RWPE2 (cell line): ENCODE measurements around the gene RNASE11.

Source experiments
- ATAC-seq: fragments of 200-7000 bp; cut with Tn5 transposase; 3 replicates; pipeline ENCODE4 v1.9.1; 2021; ENCODE audit warnings: low read depth
- DNase-seq: peaks from one replicate; pipeline ENCODE4 v3.0.0-alpha.2; 2020; ENCODE audit warnings: low spot score
- H3K27ac ChIP-seq: fragments of 450-650 bp; 2 replicates; pipeline ENCODE4 v1.5.1; 2017; ENCODE audit warnings: mild to moderate bottlenecking; ENCODE audit not compliant: poor library complexity, severe bottlenecking
- H3K27me3 ChIP-seq: fragments of 250-450 bp; sonication (Bioruptor Pico); 2 replicates; pipeline ENCODE4 v1.5.1; 2021; ENCODE audit warnings: mild to moderate bottlenecking, moderate library complexity; ENCODE audit not compliant: insufficient read depth, poor library complexity, severe bottlenecking
- H3K36me3 ChIP-seq: fragments of 250-450 bp; sonication (Bioruptor Pico); 2 replicates; pipeline ENCODE4 v1.5.1; 2020; ENCODE audit warnings: low read depth, mild to moderate bottlenecking, moderate library complexity
- H3K4me1 ChIP-seq: fragments of 250-450 bp; sonication (Bioruptor Pico); 2 replicates; pipeline ENCODE4 v1.5.1; 2021; ENCODE audit warnings: mild to moderate bottlenecking, moderate library complexity; ENCODE audit not compliant: insufficient read depth, poor library complexity, severe bottlenecking
- H3K4me3 ChIP-seq: fragments of 250-450 bp; sonication (Bioruptor Pico); 2 replicates; pipeline ENCODE4 v1.5.1; 2021; ENCODE audit warnings: mild to moderate bottlenecking, moderate library complexity; ENCODE audit not compliant: severe bottlenecking
- H3K9me3 ChIP-seq: fragments of 250-450 bp; sonication (Bioruptor Pico); 2 replicates; pipeline ENCODE4 v1.5.1; 2021; ENCODE audit warnings: mild to moderate bottlenecking, moderate library complexity; ENCODE audit not compliant: severe bottlenecking
- TF ChIP-seq, protein P1 (sequence below): fragments of 450-650 bp; IDR thresholded peaks from one replicate; pipeline ENCODE4 v1.5.1; 2017; ENCODE audit warnings: mild to moderate bottlenecking, moderate library complexity; ENCODE audit not compliant: poor library complexity, severe bottlenecking

RNASE11 gene

DNA sequence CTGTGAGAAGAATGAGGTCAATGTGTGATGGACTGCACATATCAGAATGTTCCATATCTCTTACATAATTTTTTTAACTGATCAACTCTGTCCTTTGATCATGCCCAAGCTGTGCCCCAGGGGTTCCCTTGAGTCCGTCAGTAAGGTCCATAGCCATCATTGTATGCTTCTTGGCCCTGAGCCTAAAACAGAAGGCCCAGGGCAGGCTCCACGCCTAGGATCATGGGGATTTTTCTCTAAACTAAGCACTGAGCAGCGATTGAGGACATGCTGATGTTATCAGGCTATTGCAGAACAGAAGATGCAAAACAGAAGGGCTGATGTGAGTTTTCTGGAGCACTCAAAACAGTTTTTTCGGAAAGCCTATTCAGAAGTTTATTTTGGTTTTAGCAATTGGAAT lies 47.9 kb downstream of the RNASE11 start:
- no peak overlapping the region for H3K4me3 ChIP-seq
- no peak for ATAC-seq

More for the DNA sequence above, 47.9 kb downstream of the RNASE11 start:
- Histone ChIP-seq H3K4me1 (no peaks in the 10 kb centered on the region), H3K27ac (no peak overlapping the region), H3K9me3 (no peaks in the 10 kb centered on the region), H3K27me3 (peaks cover 4% of the 10 kb centered on the region), H3K36me3 (no peaks in the 10 kb centered on the region)
- TF ChIP-seq, protein P1, sequence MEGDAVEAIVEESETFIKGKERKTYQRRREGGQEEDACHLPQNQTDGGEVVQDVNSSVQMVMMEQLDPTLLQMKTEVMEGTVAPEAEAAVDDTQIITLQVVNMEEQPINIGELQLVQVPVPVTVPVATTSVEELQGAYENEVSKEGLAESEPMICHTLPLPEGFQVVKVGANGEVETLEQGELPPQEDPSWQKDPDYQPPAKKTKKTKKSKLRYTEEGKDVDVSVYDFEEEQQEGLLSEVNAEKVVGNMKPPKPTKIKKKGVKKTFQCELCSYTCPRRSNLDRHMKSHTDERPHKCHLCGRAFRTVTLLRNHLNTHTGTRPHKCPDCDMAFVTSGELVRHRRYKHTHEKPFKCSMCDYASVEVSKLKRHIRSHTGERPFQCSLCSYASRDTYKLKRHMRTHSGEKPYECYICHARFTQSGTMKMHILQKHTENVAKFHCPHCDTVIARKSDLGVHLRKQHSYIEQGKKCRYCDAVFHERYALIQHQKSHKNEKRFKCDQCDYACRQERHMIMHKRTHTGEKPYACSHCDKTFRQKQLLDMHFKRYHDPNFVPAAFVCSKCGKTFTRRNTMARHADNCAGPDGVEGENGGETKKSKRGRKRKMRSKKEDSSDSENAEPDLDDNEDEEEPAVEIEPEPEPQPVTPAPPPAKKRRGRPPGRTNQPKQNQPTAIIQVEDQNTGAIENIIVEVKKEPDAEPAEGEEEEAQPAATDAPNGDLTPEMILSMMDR = no peak
- DNase-seq = no peak
